Stimulated activated CD8-positive, alpha-beta memory T cell treated with anti-CD3 and anti-CD28 coated beads, Interleukin-7, amount 100 ng/mL, for 24 hours (primary cell): ENCODE results near the gene NBEA.

Experiments
- DNase-seq: peaks from one replicate; pipeline ENCODE4 v3.0.0-alpha.2; 2020; ENCODE audit warnings: low read depth

Gene NBEA

DNA sequence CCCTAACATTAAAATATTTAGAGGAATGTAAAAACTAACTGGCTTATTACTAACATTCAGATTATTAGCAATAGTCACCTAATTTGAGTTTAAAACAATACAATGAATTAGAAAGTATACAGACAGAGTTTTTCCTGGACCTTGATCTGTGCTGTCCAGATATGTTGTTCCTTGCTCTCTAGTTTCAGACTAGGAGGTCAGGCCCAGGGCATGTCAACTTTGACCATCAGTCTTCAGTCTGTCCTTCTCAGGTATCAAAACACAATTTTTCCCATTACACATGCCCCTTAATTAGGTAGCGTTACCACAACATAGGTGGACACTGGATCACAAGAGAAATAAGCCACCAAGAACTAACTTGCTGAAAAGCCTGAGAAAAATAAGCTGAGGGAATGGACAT lies 337.4 kb downstream of the NBEA start:
- DNase-seq, result no peak

- no peak for DNase-seq
These were observed 341.8 kb downstream of the NBEA start for GRCh38 chr13:35283856-35284255.

DNA sequence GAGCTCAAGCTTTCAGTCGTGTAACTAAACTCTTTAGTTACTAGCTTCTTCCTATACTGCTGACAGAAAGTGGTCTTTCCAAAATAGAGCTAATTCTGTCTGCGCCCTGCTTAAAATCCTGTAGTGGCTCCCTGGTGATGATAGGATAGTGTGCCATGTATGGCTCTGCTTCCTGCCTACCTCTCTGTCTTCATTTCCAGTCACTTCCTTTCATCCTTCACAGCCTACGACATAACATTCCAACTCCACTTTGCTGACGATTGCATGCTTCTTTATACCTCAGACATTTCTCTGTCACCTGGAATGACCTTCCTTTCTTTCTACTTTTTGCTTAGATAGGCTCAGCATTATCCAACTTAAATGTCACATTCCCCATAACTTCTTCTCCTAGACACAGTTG lies 343.6 kb downstream of the NBEA start:
- DNase-seq, result no peak

- no peak for DNase-seq
These were observed 350.3 kb downstream of the NBEA start for GRCh38 chr13:35292329-35292728.

GRCh38 chr13:35293579-35294226 lies 351.6 kb downstream of the NBEA start:
- DNase-seq, result no peak

- DNase-seq, result no peak
These were observed 367.6 kb downstream of the NBEA start for GRCh38 chr13:35309706-35310105.

DNA sequence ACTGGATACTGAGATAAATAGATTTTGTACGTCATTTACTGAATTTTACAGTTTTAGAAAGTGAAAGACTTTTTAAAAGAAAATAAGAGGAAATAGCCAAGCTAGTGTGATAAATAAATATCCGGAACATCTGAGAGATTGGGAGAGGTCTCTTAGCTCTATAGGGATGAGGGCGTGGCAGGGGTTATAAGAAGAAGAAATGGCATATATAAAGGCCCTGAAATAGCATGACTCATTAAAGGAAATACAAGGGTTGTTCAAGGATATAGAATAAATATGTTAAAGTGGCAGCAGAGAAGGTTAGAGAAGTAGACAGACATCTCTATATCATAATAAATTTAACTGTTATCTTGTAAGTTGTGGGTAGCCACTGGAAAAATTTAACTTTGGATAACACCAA lies 390.1 kb downstream of the NBEA start:
- no peak for DNase-seq

DNA sequence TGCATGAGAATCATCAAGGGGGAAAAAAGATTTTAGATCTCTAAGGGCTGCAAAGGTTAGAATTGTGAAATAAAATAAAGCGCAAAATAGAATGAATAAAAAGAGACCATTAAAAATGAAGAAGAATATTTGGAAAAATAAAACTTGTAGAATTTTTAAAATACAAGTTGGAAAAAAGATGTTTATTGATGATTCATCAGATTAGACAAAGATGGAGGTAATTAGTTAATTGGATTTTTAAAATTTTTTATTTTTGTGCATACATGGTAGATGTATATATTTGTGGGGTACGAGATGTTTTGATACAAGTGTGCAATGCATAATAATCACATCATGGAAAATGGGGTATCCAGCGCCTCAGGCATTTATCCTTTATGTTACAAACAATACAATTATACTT lies 391.1 kb downstream of the NBEA start:
- DNase-seq, result no peak

DNA sequence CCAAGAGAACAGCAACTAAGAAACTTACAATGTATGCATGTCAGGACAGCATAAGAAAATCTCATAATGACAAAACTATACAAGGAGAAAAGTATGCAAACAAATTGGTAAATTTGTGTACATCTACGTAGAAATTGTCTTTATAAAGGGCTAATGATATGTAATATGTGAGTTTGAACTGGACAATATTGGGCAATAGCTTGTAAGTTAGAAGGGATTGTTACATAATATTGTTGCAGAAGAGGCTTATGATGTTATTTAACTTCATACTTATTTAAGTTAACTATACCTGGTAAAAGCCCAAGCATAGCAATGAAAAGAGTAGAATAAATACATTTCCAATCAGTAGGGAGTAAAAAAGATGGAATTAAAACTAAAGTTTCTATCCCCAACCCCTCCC lies 400.4 kb downstream of the NBEA start:
- DNase-seq, result no peak

DNA sequence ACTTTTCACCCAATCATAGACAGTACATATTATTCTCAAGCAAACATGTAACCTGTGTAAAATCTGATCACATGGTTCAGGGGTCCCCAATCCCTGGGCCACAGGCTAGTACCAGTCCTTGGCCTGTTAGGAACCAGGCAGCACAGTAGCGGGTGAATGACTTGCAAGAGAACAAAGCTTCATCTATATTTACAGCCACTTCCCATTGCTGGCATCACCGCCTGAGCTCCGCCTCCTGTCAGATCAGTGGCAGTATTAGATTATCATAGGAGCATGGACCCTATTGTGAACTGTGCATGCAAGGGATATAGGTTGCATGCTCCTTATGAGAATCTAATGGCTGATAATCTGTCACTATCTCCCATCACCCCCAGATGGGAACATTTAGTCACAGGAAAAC lies 401.3 kb downstream of the NBEA start:
- DNase-seq, result no peak

GRCh38 chr13:35345992-35346391 lies 403.9 kb downstream of the NBEA start:
- no peak for DNase-seq

GRCh38 chr13:35346494-35346893 lies 404.4 kb downstream of the NBEA start:
- DNase-seq, result no peak

DNA sequence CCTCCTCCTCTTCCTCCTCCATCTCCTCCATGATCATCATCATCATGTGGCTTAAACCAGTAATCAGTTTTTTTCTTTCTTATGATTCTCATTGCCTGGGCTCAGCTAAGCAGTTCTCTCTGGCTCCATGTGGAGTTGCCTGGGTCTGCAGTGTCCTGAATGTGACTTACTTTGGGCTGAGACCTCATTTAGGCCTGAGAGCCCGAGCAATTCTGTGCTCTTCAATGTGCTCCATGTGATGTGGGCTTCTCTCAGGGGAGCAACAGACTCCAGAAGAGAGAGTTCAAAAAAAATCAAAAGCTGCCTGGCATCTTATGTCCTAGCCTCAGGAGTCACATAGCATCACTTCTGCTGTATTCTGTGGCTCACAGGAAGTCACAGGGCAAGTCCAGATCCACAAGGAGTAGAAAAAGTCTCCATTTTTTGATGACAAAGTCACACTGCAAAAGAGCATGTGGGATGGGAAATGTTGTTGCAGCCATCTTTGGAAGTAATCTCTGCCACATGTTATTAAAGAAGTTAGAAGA lies 405.7 kb downstream of the NBEA start:
- DNase-seq, result no peak

GRCh38 chr13:35349052-35349451 lies 407.0 kb downstream of the NBEA start:
- DNase-seq, result no peak

DNA sequence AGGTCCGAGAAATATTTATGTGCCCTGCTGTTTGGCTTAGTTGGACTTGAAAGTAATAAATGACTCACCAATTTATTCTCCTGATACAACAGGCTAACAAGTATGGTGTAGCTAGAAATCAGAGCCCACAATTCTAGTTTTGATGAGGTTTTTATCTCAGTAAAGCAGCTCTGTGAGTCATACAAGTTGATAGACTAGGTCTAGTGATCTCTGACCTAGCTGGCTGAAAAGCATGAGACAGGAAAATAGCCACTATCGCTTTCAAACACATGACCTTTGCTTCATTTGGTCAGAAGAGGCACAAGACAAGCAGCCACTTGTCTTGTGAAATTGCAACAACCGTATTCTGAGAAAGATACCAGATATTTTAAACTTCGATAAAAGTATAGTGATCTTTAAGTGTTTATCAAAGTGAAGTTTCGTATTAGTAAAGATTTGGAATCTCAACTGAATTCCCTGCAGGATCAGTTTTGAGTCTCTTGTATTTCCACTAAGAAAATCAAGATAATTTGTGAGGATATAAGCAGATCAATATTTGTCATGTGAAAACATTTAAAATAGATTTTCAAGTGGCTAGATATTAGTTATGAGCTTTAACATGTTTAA lies 407.7 kb downstream of the NBEA start:
- DNase-seq, result no peak

DNA sequence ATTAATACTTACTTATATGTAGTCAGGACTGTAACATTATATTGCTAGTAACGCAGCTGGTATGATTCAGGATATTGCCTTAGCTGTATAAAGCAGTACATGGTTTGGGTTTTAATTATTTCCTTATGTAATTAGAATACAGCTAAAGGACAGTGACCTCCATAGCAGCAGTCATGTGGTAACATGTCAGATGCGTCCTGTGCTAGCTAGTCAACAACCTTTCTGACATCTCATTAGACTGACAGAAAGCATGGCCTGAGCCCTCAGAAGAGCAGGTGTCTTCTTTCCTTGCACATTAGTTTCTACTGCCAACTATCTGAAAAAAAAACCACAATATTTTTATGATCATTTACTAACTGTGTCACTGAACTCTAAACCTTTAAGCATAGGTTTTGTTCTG lies 412.2 kb downstream of the NBEA start:
- DNase-seq, result no peak

- no peak for DNase-seq
These were observed 412.8 kb downstream of the NBEA start for GRCh38 chr13:35354882-35355281.

DNA sequence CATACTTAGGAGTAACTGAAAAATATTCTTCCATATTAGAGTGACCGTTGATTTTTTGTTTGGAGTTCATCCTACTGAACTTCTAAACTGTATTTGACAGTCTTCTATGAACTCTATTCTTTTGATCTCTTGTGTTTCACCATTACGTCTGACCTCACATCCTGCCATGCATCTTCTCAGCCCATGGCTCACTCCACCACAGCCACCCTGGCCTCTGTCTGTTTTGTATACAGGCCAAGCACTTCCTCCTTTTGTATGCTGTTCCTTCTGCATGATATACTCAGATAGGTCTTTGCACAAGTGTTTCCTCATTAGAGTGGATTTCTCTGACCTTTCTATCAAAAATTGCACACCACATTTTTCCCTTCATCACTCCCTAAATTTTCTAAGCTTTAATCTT lies 414.5 kb downstream of the NBEA start:
- no peak for DNase-seq

- DNase-seq, result no peak
These were observed 423.8 kb downstream of the NBEA start for GRCh38 chr13:35365883-35366282.

GRCh38 chr13:35367586-35367985 lies 425.5 kb downstream of the NBEA start:
- no peak for DNase-seq

GRCh38 chr13:35378939-35379338 lies 436.9 kb downstream of the NBEA start:
- DNase-seq, result no peak

DNA sequence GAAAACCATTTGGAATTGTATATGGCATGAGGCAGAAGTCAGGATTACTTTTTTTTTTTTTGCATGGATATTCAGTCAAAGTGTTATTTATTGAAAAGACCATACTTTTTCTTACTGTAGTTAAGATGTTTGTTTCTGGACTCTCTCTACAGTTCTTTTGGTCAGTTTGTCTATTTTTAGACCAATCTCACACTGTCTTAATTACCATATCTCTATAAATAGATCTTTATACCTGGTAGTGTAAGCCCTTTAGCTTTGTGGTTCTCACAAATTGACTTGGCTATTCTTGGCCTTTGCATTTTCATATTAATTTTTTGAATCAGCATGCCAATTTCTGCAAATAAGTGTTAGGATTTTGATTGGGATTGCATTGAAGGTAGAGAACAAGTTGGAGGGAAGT lies 437.6 kb downstream of the NBEA start:
- DNase-seq, result no peak

DNA sequence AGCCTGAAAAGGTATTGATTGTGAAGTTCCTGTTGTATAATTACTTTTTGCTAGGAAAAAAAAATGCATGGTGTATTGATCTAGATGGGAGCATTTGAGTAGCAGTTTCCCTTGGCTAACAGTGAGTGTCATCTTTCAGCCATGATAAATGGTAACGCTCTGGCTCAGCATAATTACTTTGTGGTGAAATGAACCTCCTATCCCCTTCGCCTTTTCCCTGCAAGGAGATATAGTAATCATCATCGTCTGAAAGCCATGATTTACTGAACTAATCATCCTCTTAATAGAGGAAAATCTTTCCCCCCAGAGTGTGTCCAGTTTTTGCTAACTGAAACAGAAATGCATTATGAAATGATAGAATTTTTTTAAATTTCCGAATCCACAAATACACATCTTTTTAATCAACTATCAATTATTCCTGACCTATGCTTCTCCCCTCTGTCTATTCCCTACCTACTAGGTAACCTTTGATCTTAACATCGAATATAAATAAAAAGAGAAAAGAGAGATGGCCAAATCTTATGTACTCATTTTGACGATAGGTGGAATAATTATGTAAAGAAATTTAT lies 445.7 kb downstream of the NBEA start:
- no peak for DNase-seq
